ENCODE results near the gene LINGO4. TPM values are rescaled to one million over a fixed set of nuclear protein-coding genes. Genes with fewer than 3 reads are reported as not detected.

LINGO4 gene
- total and polyA plus RNA-seq, 10 of the 15 experiments (the other 5 are each of a cell fraction or from before 2014, with no cell fraction given), result not detected

- WGBS (ENCODE audit: insufficient coverage, insufficient replicate concordance, low lambda C conversion rate, missing lambda C conversion rate), result 0% methylated on average over 2 of the region's 2 CpGs
- BruUV-seq (replicated peaks), result no TSS peak
- ChIA-PET CTCF (interaction anchor here (0.8 to 1.6 kb wide), 3 partner anchors 15 to 225 kb away, joined by 3 to 5 read pairs (median 3); no protein-coding TSS in a partner anchor), RAD21 (ENCODE audit: unreplicated experiment) (interaction anchor here (0.8 kb wide), 1 partner anchor 58 kb away, joined by 3 read pairs; the partner anchor contains the start of gene MRPL9), SMC1A (ENCODE audit: uncharacterized antibody, unreplicated experiment) (interaction anchor here (0.5 to 1.2 kb wide), 2 partner anchors 28 to 163 kb away, joined by 3 read pairs; no protein-coding TSS in a partner anchor), POLR2A (interaction anchor here (0.5 to 1.2 kb wide), 3 partner anchors 10 to 358 kb away, joined by 3 read pairs; no protein-coding TSS in a partner anchor)
- H3K79me2 ChIP-seq (ENCODE audit: control insufficient read depth, insufficient read depth, low read length), result no peaks in the 10 kb centered on the region
- no peak overlapping the region for H3K4me3 ChIP-seq
- H3K4me1 ChIP-seq (ENCODE audit: control insufficient read depth, insufficient read depth, low read length), result peaks cover 5% of the 10 kb centered on the region
- H2AFZ ChIP-seq (ENCODE audit: control insufficient read depth, low read depth, low read length), result no peak overlapping the region
- H3K27me3 ChIP-seq (replicated peaks in 1 of 2; ENCODE audit: control insufficient read depth in 2 of 2, insufficient read depth in 2 of 2, low read length in 1 of 2), result no peaks in the 10 kb centered on the region; a peak in 1 of 4 replicates
- H3K36me3 ChIP-seq (ENCODE audit: control insufficient read depth in 2 of 2, insufficient read depth in 2 of 2, low read length in 1 of 2), result no peaks in the 10 kb centered on the region
- FAIRE-seq, result no peak
- DNase-seq (ENCODE audit: low read depth, low spot score), result no peak
- no peak overlapping the region for H3K4me2 ChIP-seq (ENCODE audit: control insufficient read depth, insufficient read depth)
- no peak overlapping the region for H3K27ac ChIP-seq (ENCODE audit: control insufficient read depth, insufficient read depth)
- intact Hi-C loops (cut with micrococcal nuclease; ENCODE audit: unreplicated experiment) (no loop called here), in situ Hi-C loops (cut with MboI) (no loop called here)
- H3K9me3 ChIP-seq (replicated peaks; ENCODE audit: control insufficient read depth, insufficient read depth, low read length), result no peaks in the 10 kb centered on the region
- ATAC-seq, result no peak
- H4K20me1 ChIP-seq (ENCODE audit: control insufficient read depth, insufficient read depth), result no peaks in the 10 kb centered on the region
- H3K9ac ChIP-seq (ENCODE audit: control insufficient read depth, insufficient read depth, low read length), result no peak overlapping the region
- TF ChIP-seq PML (IDR thresholded peaks at IDR 0.05; ENCODE audit: low read length) (no peak), ATF2 (IDR thresholded peaks at IDR 0.05; ENCODE audit: low read length) (no peak), NR2C1 (IDR thresholded peaks at IDR 0.05) (no peak), MYC (IDR thresholded peaks at IDR 0.05; ENCODE audit: insufficient read depth, insufficient read length, insufficient replicate concordance, low read length, severe bottlenecking) (no peak), BRCA1 (IDR thresholded peaks at IDR 0.05; ENCODE audit: low read depth, low read length) (no peak), ZBTB11 (CRISPR knock-in tag; IDR thresholded peaks at IDR 0.05) (no peak), RAD21 (IDR thresholded peaks at IDR 0.05; ENCODE audit: insufficient read depth, low read depth, low read length) (no peak), ZNF207 (IDR thresholded peaks at IDR 0.05; ENCODE audit: borderline replicate concordance) (no peak), ZZZ3 (IDR thresholded peaks at IDR 0.05; ENCODE audit: control insufficient read depth, insufficient read length, low read depth) (no peak), STAT1 (conservative IDR thresholded peaks at IDR 0.05) (no peak), NFYA (IDR thresholded peaks at IDR 0.05; ENCODE audit: borderline replicate concordance, low read depth, low read length) (no peak)
- TF ChIP-seq, protein P1, sequence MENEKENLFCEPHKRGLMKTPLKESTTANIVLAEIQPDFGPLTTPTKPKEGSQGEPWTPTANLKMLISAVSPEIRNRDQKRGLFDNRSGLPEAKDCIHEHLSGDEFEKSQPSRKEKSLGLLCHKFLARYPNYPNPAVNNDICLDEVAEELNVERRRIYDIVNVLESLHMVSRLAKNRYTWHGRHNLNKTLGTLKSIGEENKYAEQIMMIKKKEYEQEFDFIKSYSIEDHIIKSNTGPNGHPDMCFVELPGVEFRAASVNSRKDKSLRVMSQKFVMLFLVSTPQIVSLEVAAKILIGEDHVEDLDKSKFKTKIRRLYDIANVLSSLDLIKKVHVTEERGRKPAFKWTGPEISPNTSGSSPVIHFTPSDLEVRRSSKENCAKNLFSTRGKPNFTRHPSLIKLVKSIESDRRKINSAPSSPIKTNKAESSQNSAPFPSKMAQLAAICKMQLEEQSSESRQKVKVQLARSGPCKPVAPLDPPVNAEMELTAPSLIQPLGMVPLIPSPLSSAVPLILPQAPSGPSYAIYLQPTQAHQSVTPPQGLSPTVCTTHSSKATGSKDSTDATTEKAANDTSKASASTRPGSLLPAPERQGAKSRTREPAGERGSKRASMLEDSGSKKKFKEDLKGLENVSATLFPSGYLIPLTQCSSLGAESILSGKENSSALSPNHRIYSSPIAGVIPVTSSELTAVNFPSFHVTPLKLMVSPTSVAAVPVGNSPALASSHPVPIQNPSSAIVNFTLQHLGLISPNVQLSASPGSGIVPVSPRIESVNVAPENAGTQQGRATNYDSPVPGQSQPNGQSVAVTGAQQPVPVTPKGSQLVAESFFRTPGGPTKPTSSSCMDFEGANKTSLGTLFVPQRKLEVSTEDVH (IDR thresholded peaks at IDR 0.05; ENCODE audit: low read depth, partially characterized antibody), result no peak
- TF ChIP-seq, protein P2, sequence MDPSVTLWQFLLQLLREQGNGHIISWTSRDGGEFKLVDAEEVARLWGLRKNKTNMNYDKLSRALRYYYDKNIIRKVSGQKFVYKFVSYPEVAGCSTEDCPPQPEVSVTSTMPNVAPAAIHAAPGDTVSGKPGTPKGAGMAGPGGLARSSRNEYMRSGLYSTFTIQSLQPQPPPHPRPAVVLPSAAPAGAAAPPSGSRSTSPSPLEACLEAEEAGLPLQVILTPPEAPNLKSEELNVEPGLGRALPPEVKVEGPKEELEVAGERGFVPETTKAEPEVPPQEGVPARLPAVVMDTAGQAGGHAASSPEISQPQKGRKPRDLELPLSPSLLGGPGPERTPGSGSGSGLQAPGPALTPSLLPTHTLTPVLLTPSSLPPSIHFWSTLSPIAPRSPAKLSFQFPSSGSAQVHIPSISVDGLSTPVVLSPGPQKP (IDR thresholded peaks at IDR 0.05; ENCODE audit: low read depth, low read length), result no peak
- TF ChIP-seq, protein P3, sequence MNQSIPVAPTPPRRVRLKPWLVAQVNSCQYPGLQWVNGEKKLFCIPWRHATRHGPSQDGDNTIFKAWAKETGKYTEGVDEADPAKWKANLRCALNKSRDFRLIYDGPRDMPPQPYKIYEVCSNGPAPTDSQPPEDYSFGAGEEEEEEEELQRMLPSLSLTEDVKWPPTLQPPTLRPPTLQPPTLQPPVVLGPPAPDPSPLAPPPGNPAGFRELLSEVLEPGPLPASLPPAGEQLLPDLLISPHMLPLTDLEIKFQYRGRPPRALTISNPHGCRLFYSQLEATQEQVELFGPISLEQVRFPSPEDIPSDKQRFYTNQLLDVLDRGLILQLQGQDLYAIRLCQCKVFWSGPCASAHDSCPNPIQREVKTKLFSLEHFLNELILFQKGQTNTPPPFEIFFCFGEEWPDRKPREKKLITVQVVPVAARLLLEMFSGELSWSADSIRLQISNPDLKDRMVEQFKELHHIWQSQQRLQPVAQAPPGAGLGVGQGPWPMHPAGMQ (IDR thresholded peaks at IDR 0.05; ENCODE audit: borderline replicate concordance), result no peak
Measured at GRCh38 chr1:151820940-151821339, 15.7 kb upstream of the LINGO4 start.

Measured in GM12878 (cell line).